HG02623 (cell line): ENCODE measurements around the gene SUPT6H.

ENCODE experiments used
- ATAC-seq: cut with Tn5 transposase; IDR thresholded peaks from one replicate; pipeline ENCODE4 v1.9.1; 2021; ENCODE audit warnings: moderate library complexity; ENCODE audit not compliant: unreplicated experiment

The SUPT6H gene

GRCh38 chr17:28661635-28662526 is at the start of gene SUPT6H, which contains the start of gene SDF2:
Gene SUPT6H (plus strand): TSS chr17:28662205. CDS start chr17:28673402, 11,197 bp downstream.
Gene SDF2 (minus strand): TSS chr17:28661906. CDS start chr17:28661876, 30 bp downstream.
- ATAC-seq, result peak; percentile 69

- ATAC-seq, result no peak
Observed at GRCh38 chr17:28612531-28612930, 49.5 kb upstream of the SUPT6H start.

GRCh38 chr17:28612936-28613872 is 48.8 kb upstream of the SUPT6H start:
- ATAC-seq, result no peak

- ATAC-seq, result no peak
Observed at GRCh38 chr17:28613931-28614381, 48.0 kb upstream of the SUPT6H start, which contains the start of gene RSKR. Gene RSKR (minus strand): TSS chr17:28614185. CDS start chr17:28614161, 24 bp downstream.

- no peak for ATAC-seq
Observed at GRCh38 chr17:28615260-28615940, 46.6 kb upstream of the SUPT6H start.

GRCh38 chr17:28616281-28616680 is 45.7 kb upstream of the SUPT6H start:
- ATAC-seq, result no peak

GRCh38 chr17:28618464-28618863 is 43.5 kb upstream of the SUPT6H start:
- ATAC-seq, result no peak

- no peak for ATAC-seq
Observed at GRCh38 chr17:28620010-28620409, 42.0 kb upstream of the SUPT6H start.

GRCh38 chr17:28622186-28622585 is 39.8 kb upstream of the SUPT6H start:
- no peak for ATAC-seq

GRCh38 chr17:28623696-28624095 is 38.3 kb upstream of the SUPT6H start:
- no peak for ATAC-seq

- no peak for ATAC-seq
Observed at GRCh38 chr17:28624148-28624547, 37.9 kb upstream of the SUPT6H start.

GRCh38 chr17:28626818-28627217 is 35.2 kb upstream of the SUPT6H start:
- ATAC-seq, result no peak

GRCh38 chr17:28634206-28634865 is 27.7 kb upstream of the SUPT6H start:
- no peak for ATAC-seq

- no peak for ATAC-seq
Observed at GRCh38 chr17:28635506-28635905, 26.5 kb upstream of the SUPT6H start.

- ATAC-seq, result no peak
Observed at GRCh38 chr17:28641579-28641978, 20.4 kb upstream of the SUPT6H start.

- peak; percentile 9 for ATAC-seq
Observed at GRCh38 chr17:28643983-28644786, 17.8 kb upstream of the SUPT6H start.

- peak; percentile 83 for ATAC-seq
Observed at GRCh38 chr17:28644787-28645575, 17.0 kb upstream of the SUPT6H start, which contains the start of gene BLTP2. Gene BLTP2 (minus strand): TSS chr17:28645158. CDS start chr17:28645056, 102 bp downstream.

GRCh38 chr17:28645576-28645939 is 16.4 kb upstream of the SUPT6H start:
- ATAC-seq, result no peak
